ENCODE measurements around the gene IL18RAP.

IL18RAP gene

GRCh38 chr2:102455061-102455670, 32.2 kb downstream of the IL18RAP start:
- DNase-seq (ENCODE audit: low spot score): no peak

- no peak for DNase-seq (ENCODE audit: low spot score)
These were observed 37.5 kb downstream of the IL18RAP start for GRCh38 chr2:102460467-102460866.

- no peak for DNase-seq (ENCODE audit: low spot score)
These were observed 38.2 kb downstream of the IL18RAP start for GRCh38 chr2:102461188-102461587.

DNA sequence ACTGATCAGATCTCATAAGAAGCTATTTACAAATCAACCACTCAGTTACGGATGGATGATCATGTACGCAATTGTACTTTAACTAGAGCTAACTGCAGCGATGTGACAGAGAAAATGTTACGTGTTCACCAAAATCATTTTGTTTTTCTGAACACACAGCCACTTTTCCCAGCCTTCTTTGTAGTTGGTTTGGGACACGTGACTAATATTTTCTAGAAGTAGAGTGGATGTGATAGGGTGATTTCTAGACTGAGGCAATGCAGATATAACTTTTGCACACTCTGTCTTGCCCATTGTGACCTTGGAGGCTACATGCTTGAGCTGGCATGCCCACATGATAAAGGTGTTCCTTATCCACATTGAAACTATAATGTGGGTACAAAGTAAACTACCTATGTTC, 40.2 kb downstream of the IL18RAP start:
- DNase-seq (ENCODE audit: low spot score): no peak

DNA sequence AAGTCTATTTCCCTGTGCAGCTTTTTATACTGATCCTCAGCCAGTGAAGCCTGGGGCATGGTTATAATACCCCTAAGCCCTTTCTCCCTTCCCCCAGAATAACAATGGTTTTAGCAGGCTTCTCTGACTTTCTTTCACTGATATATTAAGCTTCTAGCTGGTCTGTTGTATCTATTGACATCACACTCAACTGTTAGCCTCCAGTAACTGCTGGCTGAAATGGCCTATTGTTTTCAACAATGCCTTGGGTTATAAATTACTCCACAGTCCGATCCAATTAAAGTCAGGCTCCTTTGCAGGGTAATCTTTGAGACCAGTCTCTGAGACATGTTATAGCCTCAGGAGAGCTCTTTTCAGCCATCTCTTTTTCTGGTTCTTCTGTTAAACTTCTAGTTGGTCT, 47.2 kb downstream of the IL18RAP start:
- DNase-seq (ENCODE audit: low spot score): no peak

DNA sequence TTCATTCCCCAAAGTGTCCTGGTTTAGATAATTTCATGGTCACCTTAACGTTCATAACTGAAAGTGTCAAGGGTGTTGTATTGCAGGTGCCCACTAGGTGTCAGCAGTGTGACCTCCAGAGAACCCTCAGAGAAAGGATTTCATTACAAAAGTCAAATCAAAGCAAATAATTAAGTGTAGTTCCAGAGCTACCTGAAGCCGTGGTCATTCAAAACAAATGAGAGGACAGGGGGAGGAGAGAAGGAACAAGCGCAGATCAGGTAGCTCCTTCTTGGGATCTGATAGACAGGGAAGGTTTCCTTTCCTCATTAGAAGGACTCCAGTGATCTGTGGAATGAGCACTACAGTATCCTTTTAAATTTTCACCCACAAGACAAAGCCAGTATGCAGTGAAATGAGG, 50.1 kb downstream of the IL18RAP start, which contains the start of gene SLC9A4:
Gene SLC9A4 (plus strand): TSS at position 207 of the 400 bp plus-strand sequence. CDS start 534 bp downstream, outside the sequence.
- DNase-seq (ENCODE audit: low spot score): peak; percentile 58

DNA sequence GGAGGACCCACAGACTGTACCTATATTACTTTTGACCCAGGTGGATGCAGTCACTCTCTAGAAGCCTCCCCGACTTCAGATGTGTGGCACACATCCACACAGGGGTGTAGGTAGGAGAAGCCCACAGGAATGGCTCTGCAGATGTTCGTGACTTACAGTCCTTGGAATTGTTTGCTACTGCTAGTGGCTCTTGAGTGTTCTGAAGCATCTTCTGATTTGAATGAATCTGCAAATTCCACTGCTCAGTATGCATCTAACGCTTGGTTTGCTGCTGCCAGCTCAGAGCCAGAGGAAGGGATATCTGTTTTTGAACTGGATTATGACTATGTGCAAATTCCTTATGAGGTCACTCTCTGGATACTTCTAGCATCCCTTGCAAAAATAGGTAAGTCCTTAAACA, 50.7 kb downstream of the IL18RAP start:
- DNase-seq (ENCODE audit: low spot score): peak; percentile 50

- no peak for DNase-seq (ENCODE audit: low spot score)
These were observed 51.8 kb downstream of the IL18RAP start for GRCh38 chr2:102474785-102475184.

DNA sequence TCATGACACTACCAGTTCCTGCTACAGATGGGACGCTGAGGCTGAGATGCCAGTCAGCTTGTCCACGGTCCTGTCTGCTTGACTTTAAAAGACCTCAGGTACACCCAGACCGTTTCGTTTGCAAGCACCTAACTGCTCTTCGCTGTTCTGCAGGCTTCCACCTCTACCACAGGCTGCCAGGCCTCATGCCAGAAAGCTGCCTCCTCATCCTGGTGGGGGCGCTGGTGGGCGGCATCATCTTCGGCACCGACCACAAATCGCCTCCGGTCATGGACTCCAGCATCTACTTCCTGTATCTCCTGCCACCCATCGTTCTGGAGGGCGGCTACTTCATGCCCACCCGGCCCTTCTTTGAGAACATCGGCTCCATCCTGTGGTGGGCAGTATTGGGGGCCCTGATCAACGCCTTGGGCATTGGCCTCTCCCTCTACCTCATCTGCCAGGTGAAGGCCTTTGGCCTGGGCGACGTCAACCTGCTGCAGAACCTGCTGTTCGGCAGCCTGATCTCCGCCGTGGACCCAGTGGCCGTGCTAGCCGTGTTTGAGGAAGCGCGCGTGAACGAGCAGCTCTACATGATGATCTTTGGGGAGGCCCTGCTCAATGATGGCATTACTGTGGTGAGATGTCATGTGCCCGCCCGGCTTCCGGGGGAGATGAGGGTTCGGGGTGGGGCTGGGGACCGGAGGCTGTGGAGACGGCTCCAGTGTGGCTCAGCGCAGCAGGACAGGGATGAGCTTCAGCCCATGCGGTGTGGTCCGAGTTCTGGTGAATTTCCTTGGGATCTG, 55.9 kb downstream of the IL18RAP start:
- DNase-seq (ENCODE audit: low spot score): no peak

DNA sequence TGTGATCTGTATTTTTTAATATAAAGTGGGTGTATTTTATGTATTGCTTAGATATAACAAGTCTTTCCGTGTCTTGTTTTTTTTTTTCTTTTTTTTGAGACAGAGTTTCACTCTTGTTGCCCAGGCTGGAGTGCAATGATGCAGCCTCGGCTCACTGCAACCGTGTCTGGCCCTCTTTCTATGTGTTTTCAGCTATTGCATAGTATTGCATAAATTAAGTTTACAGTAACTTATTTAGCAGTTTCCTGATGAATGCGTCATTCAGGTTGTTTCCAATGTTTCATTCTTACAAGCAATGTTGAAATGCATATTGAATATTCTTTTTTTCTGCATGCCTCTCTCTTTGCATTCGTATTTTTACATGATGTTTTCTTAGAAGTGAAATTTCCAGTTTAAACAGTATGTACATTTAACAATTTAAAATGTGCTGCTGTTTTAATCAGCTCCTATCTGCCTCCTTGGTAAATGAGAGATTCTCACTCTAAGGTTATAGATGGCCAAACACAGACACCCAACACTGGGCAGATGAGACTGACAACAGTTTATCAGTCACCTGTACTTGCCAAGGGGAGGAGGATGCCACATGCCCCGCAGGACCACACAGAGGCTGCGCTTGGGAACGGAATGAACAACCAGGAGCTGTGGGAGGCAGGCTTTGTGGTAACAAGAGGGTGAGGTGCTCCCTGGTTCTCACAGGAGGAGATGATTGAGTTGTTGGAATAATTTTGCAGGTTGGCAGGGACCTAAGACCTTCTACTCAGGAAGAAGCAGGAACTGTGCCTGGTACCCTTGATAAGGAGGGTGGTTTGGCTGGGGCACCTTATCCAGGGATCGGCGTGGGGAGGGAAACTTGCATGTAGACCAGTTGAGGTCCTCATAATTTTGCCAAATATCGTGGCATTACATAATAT, 57.6 kb downstream of the IL18RAP start:
- DNase-seq (ENCODE audit: low spot score): no peak

GRCh38 chr2:102481931-102482330, 59.0 kb downstream of the IL18RAP start:
- DNase-seq (ENCODE audit: low spot score): no peak

- no peak for DNase-seq (ENCODE audit: low spot score)
These were observed 60.1 kb downstream of the IL18RAP start for GRCh38 chr2:102483086-102483485.

DNA sequence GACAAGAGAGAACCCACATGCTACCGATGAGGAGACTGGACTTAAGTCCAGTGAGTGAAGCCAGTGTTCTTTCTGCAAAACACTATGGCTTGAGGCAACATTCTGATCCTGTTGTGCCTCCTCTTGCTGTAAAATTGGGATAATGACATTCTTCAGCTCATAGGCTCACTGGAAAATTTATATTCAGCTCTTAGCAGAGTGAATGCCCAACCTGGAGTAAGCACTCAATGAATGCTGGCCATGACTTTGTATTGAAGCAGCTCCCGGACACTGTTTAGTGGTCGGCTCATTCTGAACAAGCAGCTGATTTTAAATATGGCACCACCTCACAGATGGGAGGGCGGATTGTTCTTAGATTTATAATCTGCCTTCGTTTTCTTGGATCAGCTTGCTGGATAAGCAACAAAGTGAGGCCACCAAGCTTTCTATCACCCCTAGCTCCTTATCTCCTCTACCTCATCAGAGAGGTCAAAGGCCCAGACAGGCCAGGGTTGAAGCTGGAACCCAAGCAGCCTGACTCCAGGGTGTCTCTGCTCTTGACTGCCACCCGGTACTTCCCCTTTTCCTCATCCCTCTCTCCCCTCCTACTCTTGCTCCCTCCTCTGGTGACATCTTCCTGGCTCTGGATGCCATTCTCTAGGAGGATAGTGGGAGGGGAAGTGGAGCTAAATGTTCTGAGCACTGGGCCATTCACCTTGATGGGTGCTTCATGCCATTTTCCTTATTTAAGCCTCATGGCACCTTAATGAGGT, 61.5 kb downstream of the IL18RAP start:
- DNase-seq (ENCODE audit: low spot score): no peak

DNA sequence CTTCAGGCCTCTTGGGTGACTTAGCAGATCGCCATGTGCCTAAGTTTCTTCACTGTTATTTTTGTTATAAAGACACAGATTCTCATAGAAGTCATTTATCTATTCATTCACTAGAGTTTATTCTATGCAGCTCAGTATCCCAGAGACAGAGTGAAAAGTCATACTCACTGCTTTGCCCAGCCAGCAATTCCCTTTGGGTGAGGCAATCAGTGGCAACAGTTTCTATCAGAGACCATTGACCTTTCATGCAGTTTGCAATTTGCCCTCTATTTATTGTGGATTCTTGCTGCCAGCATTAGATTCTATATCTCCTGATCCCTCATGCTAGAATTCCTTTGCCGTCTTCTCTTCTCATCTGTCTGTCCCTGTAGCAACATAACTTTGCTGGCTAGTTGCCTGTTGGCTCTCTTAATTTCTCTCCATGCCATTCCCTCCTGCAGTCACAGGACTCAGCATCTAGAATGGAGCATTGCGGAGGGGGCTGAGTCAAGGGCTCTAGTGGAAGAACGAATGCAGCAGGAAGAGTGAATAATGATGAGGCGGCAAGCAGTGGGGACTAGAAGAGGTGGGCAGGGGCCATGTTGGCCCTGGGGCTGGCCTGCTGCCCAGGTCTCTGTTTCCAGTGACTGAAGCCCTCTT, 62.3 kb downstream of the IL18RAP start:
- no peak for DNase-seq (ENCODE audit: low spot score)

DNA sequence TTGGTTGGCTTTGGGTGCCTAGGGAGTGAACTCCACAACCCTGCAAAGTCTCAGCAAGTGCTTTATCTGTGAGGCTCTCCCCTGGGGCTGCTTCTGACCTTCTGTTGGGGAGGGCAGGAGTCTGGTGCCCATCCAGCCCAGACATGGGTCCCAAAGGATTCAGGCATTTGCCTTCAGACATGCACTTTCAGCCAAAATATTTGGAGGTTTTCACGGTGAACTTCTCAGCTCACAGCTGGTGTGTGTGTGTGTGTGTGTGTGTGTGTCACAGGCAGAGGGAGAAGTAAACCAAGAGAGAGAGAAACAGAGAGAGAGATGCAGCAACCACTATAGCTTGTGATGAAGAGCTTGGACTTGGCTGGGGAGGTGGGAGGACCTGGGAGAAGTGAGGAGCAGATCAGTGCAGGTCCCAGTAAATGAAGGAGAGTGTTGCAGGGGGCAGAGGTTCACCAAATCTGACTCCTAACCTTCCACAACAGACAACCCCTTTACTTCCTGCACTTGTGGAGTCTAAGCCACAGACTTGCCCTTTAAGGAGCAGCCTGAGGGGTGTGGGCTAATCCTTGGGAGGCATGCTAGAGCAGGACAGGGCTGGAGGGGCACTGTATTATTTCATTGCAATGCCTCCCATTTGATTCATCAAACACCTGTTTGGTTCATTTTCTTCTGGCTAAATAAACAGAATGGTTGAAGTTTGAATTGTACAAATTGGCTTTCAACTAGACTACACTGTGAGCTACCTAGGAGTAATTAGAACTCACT, 64.2 kb downstream of the IL18RAP start:
- DNase-seq (ENCODE audit: low spot score): peak; percentile 28

- peak; percentile 98 for DNase-seq (ENCODE audit: low spot score)
These were observed 65.0 kb downstream of the IL18RAP start for GRCh38 chr2:102487761-102488462.

DNA sequence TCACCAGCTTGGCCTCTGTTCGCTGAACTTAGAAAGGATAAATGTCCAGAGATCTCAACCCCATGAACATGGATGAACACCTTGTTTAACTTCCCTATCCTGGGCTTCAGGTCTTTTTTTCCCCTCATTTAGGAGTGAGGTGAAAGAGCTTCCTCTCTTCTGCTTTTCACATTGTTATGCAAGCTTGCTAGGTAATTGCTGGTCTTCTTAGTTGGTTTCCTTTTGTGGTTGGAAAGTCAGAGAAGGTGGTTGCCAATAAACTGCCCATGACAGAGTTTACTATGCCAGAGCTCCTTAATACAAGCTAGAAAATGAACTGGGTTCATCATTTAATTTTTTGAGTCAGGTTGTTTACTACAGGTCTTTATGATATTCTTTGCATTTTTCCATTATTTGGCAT, 66.7 kb downstream of the IL18RAP start:
- DNase-seq (ENCODE audit: low spot score): no peak

- DNase-seq (ENCODE audit: low spot score): no peak
These were observed 69.0 kb downstream of the IL18RAP start for GRCh38 chr2:102492006-102492405.

DNA sequence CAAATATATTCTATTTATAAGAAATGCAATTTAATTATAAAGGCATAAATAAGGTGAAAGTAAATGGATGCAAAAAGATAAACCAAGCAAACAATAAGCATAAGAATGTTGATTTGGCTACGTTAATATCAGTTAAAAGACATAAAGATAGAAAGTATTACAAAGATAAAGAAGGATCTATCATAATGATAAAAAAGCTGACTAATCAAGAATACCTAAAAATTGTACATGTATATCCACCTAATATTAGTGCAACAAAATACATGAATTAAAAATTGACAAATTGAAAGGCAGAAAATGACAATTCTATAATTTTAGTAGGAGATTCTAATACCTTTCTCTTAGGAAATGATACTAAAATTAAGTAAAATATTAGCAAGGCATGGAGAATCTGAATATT, 71.6 kb downstream of the IL18RAP start:
- no peak for DNase-seq (ENCODE audit: low spot score)

GRCh38 chr2:102498414-102498813, 75.5 kb downstream of the IL18RAP start:
- DNase-seq (ENCODE audit: low spot score): no peak
